HEK293 (cell line): Measurements from ENCODE around the gene RPGR.

ENCODE experiments used
- BCL11B ChIP-seq: fragments of 450-650 bp; formaldehyde crosslinking; IDR thresholded peaks from 2 replicates; pipeline ENCODE4 v1.5.1; 2016; ENCODE audit warnings: low read depth, missing biosample characterization, missing genetic modification characterization
- ZNF174 ChIP-seq: fragments of 450-650 bp; formaldehyde crosslinking; IDR thresholded peaks from 2 replicates; pipeline ENCODE4 v1.5.0; 2017; ENCODE audit warnings: missing biosample characterization, mild to moderate bottlenecking, missing genetic modification characterization
- ZNF830 ChIP-seq: fragments of 450-650 bp; IDR thresholded peaks from 2 replicates; pipeline ENCODE4 v1.5.0; 2018; ENCODE audit warnings: missing biosample characterization, missing genetic modification characterization, low read depth, mild to moderate bottlenecking, moderate library complexity
- TF ChIP-seq, protein P1 (sequence below): fragments of 450-650 bp; formaldehyde crosslinking; IDR thresholded peaks from 2 replicates; pipeline ENCODE4 v1.5.1; 2016; ENCODE audit warnings: missing biosample characterization, missing genetic modification characterization
- TF ChIP-seq, protein P2 (sequence below): fragments of 450-650 bp; formaldehyde crosslinking; IDR thresholded peaks from 2 replicates; pipeline ENCODE4 v1.5.1; 2016; ENCODE audit warnings: missing biosample characterization, missing genetic modification characterization
- TF ChIP-seq, protein P3 (sequence below): fragments of 450-650 bp; formaldehyde crosslinking; IDR thresholded peaks from 2 replicates; pipeline ENCODE4 v1.5.1; 2016; ENCODE audit warnings: missing biosample characterization, missing genetic modification characterization

DNA sequence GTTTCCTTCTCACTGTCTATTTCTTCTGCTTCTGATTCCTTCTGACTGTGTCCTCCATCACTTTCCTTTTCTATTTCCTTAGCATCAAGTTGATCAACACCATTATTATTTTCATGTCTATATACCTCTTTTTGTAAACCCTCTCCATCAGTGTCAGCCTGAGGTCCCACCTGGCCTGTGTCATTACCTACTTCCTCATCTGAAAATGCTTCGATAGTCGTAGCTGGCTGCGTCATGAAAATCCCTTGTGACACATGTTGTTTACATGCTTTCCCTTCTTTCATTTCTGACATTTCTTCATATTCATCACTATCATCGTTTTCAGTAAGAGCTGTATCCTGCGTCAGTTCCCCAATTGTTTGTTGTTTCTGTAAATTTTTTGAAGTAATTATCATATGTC, 39.6 kb downstream of the RPGR start:
- TF ChIP-seq, protein P1, sequence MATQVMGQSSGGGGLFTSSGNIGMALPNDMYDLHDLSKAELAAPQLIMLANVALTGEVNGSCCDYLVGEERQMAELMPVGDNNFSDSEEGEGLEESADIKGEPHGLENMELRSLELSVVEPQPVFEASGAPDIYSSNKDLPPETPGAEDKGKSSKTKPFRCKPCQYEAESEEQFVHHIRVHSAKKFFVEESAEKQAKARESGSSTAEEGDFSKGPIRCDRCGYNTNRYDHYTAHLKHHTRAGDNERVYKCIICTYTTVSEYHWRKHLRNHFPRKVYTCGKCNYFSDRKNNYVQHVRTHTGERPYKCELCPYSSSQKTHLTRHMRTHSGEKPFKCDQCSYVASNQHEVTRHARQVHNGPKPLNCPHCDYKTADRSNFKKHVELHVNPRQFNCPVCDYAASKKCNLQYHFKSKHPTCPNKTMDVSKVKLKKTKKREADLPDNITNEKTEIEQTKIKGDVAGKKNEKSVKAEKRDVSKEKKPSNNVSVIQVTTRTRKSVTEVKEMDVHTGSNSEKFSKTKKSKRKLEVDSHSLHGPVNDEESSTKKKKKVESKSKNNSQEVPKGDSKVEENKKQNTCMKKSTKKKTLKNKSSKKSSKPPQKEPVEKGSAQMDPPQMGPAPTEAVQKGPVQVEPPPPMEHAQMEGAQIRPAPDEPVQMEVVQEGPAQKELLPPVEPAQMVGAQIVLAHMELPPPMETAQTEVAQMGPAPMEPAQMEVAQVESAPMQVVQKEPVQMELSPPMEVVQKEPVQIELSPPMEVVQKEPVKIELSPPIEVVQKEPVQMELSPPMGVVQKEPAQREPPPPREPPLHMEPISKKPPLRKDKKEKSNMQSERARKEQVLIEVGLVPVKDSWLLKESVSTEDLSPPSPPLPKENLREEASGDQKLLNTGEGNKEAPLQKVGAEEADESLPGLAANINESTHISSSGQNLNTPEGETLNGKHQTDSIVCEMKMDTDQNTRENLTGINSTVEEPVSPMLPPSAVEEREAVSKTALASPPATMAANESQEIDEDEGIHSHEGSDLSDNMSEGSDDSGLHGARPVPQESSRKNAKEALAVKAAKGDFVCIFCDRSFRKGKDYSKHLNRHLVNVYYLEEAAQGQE (tag by site-specific recombination): no peak
- TF ChIP-seq, protein P2, sequence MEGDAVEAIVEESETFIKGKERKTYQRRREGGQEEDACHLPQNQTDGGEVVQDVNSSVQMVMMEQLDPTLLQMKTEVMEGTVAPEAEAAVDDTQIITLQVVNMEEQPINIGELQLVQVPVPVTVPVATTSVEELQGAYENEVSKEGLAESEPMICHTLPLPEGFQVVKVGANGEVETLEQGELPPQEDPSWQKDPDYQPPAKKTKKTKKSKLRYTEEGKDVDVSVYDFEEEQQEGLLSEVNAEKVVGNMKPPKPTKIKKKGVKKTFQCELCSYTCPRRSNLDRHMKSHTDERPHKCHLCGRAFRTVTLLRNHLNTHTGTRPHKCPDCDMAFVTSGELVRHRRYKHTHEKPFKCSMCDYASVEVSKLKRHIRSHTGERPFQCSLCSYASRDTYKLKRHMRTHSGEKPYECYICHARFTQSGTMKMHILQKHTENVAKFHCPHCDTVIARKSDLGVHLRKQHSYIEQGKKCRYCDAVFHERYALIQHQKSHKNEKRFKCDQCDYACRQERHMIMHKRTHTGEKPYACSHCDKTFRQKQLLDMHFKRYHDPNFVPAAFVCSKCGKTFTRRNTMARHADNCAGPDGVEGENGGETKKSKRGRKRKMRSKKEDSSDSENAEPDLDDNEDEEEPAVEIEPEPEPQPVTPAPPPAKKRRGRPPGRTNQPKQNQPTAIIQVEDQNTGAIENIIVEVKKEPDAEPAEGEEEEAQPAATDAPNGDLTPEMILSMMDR (tag by site-specific recombination): no peak
- TF ChIP-seq ZNF174 (tag by site-specific recombination): no peak
- no peak for TF ChIP-seq ZNF830 (tag by site-specific recombination)
- TF ChIP-seq, protein P3, sequence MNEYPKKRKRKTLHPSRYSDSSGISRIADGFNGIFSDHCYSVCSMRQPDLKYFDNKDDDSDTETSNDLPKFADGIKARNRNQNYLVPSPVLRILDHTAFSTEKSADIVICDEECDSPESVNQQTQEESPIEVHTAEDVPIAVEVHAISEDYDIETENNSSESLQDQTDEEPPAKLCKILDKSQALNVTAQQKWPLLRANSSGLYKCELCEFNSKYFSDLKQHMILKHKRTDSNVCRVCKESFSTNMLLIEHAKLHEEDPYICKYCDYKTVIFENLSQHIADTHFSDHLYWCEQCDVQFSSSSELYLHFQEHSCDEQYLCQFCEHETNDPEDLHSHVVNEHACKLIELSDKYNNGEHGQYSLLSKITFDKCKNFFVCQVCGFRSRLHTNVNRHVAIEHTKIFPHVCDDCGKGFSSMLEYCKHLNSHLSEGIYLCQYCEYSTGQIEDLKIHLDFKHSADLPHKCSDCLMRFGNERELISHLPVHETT (tag by site-specific recombination): no peak
- no peak for TF ChIP-seq BCL11B
